PC-3 (cell line): ENCODE measurements around the gene LCAT. TPM values are rescaled to one million over a fixed set of nuclear protein-coding genes. Genes with fewer than 3 reads are reported as not detected.

Source experiments
- ATAC-seq: fragments of 200-7000 bp; cut with Tn5 transposase; 2 replicates; pipeline ENCODE4 v1.9.1; 2020; ENCODE audit warnings: mild to moderate bottlenecking, moderate library complexity
- BruUV-seq: library from RNA; stranded (reverse); fragments of 400-500 nt; replicated peaks from 2 replicates; lab custom pipeline; 2021; lab: Mats Ljungman, UMichigan
- CTCF ChIA-PET: fragments of 300-600 bp; sonication (Branson Sonifier 250); formaldehyde crosslinking; loops from one replicate; lab custom pipeline; 2022; ENCODE audit warnings: antibody characterized with exemption; lab: Charles Lee
- POLR2A ChIA-PET: fragments of 300-600 bp; sonication (Branson Sonifier 250); formaldehyde crosslinking; loops from one replicate; lab custom pipeline; 2022; ENCODE audit warnings: antibody characterized with exemption; ENCODE audit not compliant: unreplicated experiment; lab: Charles Lee
- DNase-seq: peaks from one replicate; pipeline ENCODE4 v3.0.0-alpha.2; 2015
- H2AFZ ChIP-seq: fragments of 300-600 bp; sonication (generic); 2 replicates; pipeline ENCODE4 v1.6.0; 2016; ENCODE audit warnings: antibody characterized with exemption, low read length
- H3F3A ChIP-seq: fragments of 300-600 bp; sonication (generic); one replicate; pipeline ENCODE4 v1.6.0; 2017; ENCODE audit warnings: antibody characterized with exemption, low read length, control low read depth, mild to moderate bottlenecking; ENCODE audit not compliant: unreplicated experiment
- H3K27ac ChIP-seq: fragments of 300-600 bp; sonication (generic); 2 replicates; pipeline ENCODE4 v1.5.1; 2016; ENCODE audit warnings: mild to moderate bottlenecking, low read length
- H3K27me3 ChIP-seq: fragments of 300-600 bp; sonication (generic); 2 replicates; pipeline ENCODE4 v1.6.1; 2016; ENCODE audit warnings: low read length, mixed read lengths
- H3K36me3 ChIP-seq: fragments of 300-600 bp; sonication (generic); 2 replicates; pipeline ENCODE4 v1.6.1; 2016; ENCODE audit warnings: low read depth, mixed run types, low read length, mixed read lengths
- H3K4me1 ChIP-seq: fragments of 300-600 bp; sonication (generic); 2 replicates; pipeline ENCODE4 v1.5.1; 2016; ENCODE audit warnings: low read length; ENCODE audit not compliant: insufficient read depth
- H3K4me2 ChIP-seq: fragments of 300-600 bp; sonication (generic); 2 replicates; pipeline ENCODE4 v1.6.0; 2016; ENCODE audit warnings: low read length
- H3K4me3 ChIP-seq: fragments of 300-600 bp; sonication (generic); 2 replicates; pipeline ENCODE4 v1.5.1; 2016; ENCODE audit warnings: mild to moderate bottlenecking, low read length, mixed read lengths
- H3K79me2 ChIP-seq: fragments of 300-600 bp; sonication (generic); 2 replicates; pipeline ENCODE4 v1.6.1; 2017; ENCODE audit warnings: low read length, mixed read lengths
- H3K9ac ChIP-seq: fragments of 300-600 bp; sonication (generic); 2 replicates; pipeline ENCODE4 v1.6.0; 2016; ENCODE audit warnings: mild to moderate bottlenecking, low read length
- H3K9me2 ChIP-seq: fragments of 300-600 bp; sonication (generic); replicated peaks from 2 replicates; pipeline ENCODE4 v1.6.1; 2016; ENCODE audit warnings: mixed run types, low read length, mixed read lengths
- H3K9me3 ChIP-seq: fragments of 300-600 bp; sonication (generic); 2 replicates; pipeline ENCODE4 v1.6.1; 2016; ENCODE audit warnings: low read length, mixed read lengths
- H4K20me1 ChIP-seq: fragments of 300-600 bp; sonication (generic); 2 replicates; pipeline ENCODE4 v1.6.1; 2016; ENCODE audit warnings: low read length, mixed read lengths
- EZH2 ChIP-seq: fragments of 300-600 bp; sonication (generic); IDR thresholded peaks from one replicate; pipeline ENCODE4 v1.6.1; 2017; ENCODE audit warnings: antibody characterized with exemption, mild to moderate bottlenecking, low read length; ENCODE audit not compliant: unreplicated experiment
- EZH2phosphoT487 ChIP-seq: fragments of 300-600 bp; sonication (generic); IDR thresholded peaks from 2 replicates; pipeline ENCODE4 v1.6.1; 2018; ENCODE audit warnings: mild to moderate bottlenecking, antibody characterized with exemption, low read length, borderline replicate concordance
- intact Hi-C: fragments of 100-400 bp; cut with micrococcal nuclease; formaldehyde crosslinking; loops from 2 replicates; pipeline ENCODE4 v1.9.0; 2023
- total RNA-seq: library from RNA; depleted of rRNA; stranded (reverse); fragments of >200 nt; gene quantifications from 2 replicates; pipeline ENCODE4 v1.2.3, GENCODE V29; 2014
- TF ChIP-seq, protein P1 (sequence below): fragments of 300-600 bp; sonication (generic); conservative IDR thresholded peaks from 2 replicates; pipeline ENCODE4 v1.5.1; 2017; ENCODE audit warnings: antibody characterized with exemption, low read depth, mild to moderate bottlenecking, low read length

LCAT gene
- total RNA-seq, 1 experiment from 2014 or later = 3.2 TPM

- Histone ChIP-seq H3K4me2 (no peak overlapping the region), H3K9ac (no peak overlapping the region), H3K4me3 (no peak overlapping the region), H4K20me1 (no peaks in the 10 kb centered on the region), H3F3A (no peaks in the 10 kb centered on the region), H3K9me2 (no peaks in the 10 kb centered on the region), H3K9me3 (no peaks in the 10 kb centered on the region), H2AFZ (no peak overlapping the region), H3K36me3 (no peaks in the 10 kb centered on the region; the same call in 1 of the 2 replicates), H3K27ac (no peak overlapping the region), H3K4me1 (peaks cover 9% of the 10 kb centered on the region), H3K79me2 (peaks cover 19% of the 10 kb centered on the region), H3K27me3 (no peaks in the 10 kb centered on the region)
- intact Hi-C loops = no loop called here
- CTCF ChIA-PET = no interaction called here
- DNase-seq = no peak
- BruUV-seq = no TSS peak
- no peak for ATAC-seq
- TF ChIP-seq, protein P1, sequence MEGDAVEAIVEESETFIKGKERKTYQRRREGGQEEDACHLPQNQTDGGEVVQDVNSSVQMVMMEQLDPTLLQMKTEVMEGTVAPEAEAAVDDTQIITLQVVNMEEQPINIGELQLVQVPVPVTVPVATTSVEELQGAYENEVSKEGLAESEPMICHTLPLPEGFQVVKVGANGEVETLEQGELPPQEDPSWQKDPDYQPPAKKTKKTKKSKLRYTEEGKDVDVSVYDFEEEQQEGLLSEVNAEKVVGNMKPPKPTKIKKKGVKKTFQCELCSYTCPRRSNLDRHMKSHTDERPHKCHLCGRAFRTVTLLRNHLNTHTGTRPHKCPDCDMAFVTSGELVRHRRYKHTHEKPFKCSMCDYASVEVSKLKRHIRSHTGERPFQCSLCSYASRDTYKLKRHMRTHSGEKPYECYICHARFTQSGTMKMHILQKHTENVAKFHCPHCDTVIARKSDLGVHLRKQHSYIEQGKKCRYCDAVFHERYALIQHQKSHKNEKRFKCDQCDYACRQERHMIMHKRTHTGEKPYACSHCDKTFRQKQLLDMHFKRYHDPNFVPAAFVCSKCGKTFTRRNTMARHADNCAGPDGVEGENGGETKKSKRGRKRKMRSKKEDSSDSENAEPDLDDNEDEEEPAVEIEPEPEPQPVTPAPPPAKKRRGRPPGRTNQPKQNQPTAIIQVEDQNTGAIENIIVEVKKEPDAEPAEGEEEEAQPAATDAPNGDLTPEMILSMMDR = no peak
- TF ChIP-seq EZH2 (no peak), EZH2phosphoT487 (no peak)
- POLR2A ChIA-PET = no interaction called here
These were observed 18.2 kb upstream of the LCAT start for GRCh38 chr16:67962135-67962534.

DNA sequence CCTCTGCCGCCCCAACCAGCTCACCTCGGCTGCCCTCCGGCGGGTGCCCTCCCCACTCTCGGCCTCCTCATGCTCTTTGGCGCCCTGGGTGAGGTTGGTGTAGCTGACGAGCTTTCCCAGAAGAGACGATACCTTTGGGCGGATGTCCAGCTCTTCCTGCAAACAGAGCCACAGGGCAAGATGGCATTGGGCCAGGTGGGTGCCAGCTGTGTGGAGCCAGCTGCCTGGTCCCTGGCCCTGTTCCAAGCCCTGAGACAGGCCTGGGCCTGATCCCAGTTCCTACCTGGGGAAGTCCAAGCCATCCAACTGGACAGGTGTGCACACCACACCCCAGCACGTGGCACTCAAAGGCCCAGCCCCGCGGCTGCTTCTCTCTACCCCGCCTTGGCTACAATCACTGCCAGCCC is 17.6 kb upstream of the LCAT start:
- ChIA-PET CTCF (no interaction called here), POLR2A (no interaction called here)
- Histone ChIP-seq H3K4me3 (no peak overlapping the region), H3K4me1 (peaks cover 4% of the 10 kb centered on the region), H3K9me2 (no peaks in the 10 kb centered on the region), H3K27ac (no peak overlapping the region), H3F3A (no peaks in the 10 kb centered on the region), H3K9me3 (no peaks in the 10 kb centered on the region), H3K4me2 (no peak overlapping the region), H4K20me1 (no peaks in the 10 kb centered on the region), H3K79me2 (peaks cover 13% of the 10 kb centered on the region), H3K36me3 (no peaks in the 10 kb centered on the region; the same call in 1 of the 2 replicates), H3K27me3 (no peaks in the 10 kb centered on the region), H3K9ac (no peak overlapping the region), H2AFZ (no peak overlapping the region)
- DNase-seq = peak; percentile 36
- BruUV-seq = no TSS peak
- no peak for ATAC-seq
- intact Hi-C loops = no loop called here
- no peak for TF ChIP-seq EZH2
- TF ChIP-seq, protein P1 = no peak
- no peak for TF ChIP-seq EZH2phosphoT487

DNA sequence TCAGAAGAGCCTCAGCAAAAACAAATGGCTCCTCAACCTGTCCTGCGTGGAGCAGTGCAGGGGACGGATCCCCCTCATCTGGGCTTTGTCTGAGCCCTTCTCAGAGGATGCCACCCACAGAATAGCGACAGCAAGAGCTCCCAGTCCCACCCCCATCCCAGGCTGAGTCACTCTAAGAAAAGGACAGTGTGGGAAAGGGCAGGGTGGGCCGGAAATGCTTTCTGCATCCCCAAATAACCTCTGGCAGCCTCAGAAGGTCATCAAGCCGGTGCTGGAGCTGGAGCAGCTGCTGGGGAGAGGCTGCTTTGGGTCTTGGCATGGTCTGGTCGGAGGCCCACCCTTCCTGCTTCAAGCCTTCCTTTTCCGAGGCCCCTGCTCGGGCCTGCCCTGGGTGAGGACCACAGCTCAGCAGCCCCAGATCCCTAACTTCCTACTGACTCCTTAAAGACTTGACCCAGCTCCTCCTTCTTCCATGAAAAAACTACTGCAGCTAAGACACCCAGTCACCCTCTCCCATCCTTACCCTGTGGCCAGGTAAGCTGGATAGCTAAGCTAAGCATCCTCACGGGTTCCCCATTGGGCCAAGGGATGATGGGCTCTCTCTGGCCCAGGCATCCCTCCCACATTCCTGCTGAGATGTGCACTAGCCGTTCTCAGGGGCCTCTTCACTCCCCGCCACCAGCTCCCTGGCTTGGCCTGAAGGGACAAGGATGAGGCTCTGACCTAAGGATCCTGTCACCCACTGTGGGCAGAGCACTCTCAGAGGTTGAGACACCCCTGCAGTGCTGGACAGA is 15.8 kb upstream of the LCAT start:
- H3K4me2 ChIP-seq = no peak overlapping the region
- intact Hi-C loops = no loop called here
- H3K9me3 ChIP-seq = no peaks in the 10 kb centered on the region
- no peak overlapping the region for H3K27ac ChIP-seq
- H3K4me1 ChIP-seq = no peaks in the 10 kb centered on the region
- H4K20me1 ChIP-seq = no peaks in the 10 kb centered on the region
- no peak overlapping the region for H3K9ac ChIP-seq
- ATAC-seq = no peak
- no TSS peak for BruUV-seq
- ChIA-PET CTCF (no interaction called here), POLR2A (no interaction called here)
- no peaks in the 10 kb centered on the region; the same call in 1 of the 2 replicates for H3K36me3 ChIP-seq
- no peaks in the 10 kb centered on the region for H3K27me3 ChIP-seq
- no peaks in the 10 kb centered on the region for H3K79me2 ChIP-seq
- no peak for DNase-seq
- H3K4me3 ChIP-seq = no peak overlapping the region
- no peaks in the 10 kb centered on the region for H3F3A ChIP-seq
- TF ChIP-seq EZH2 = no peak
- no peak for TF ChIP-seq EZH2phosphoT487
- TF ChIP-seq, protein P1 = no peak
- H2AFZ ChIP-seq = no peak overlapping the region
- no peaks in the 10 kb centered on the region for H3K9me2 ChIP-seq
